ENCODE measurements around the gene KRTAP29-1. TPM values are rescaled to one million over a fixed set of nuclear protein-coding genes. Genes with fewer than 3 reads are reported as not detected.

KRTAP29-1 gene
- polyA plus RNA-seq, 1 donor (not counting 4 experiments of a cell fraction or from before 2014, with no cell fraction given) = not detected

DNA sequence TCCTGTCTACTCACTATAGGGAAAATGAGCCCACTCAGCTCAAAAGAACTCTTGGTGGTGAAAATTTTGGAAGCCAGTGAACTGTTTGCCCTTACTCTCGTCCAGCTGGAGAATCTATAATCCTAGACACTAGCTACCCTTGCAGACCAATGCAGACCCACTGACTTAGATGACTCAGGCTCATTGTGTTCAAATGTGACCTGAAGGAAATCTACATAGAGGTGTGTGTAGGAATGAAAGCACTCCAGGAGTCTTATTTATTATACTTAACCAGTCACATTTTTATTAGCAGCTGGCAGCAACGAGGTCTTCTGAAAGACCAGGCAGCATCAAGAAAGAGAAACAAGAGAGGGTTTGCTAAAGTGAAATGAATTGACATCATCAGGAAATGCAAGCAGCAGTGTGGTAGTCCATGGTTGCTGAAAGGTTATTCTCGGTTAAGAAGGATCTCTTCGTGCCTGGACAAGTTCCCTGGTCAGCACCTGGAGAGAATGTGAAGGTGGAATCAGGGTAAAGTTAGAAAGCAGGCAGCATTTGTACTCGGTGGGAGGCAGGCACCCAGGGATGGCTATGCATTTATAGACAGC is 1.4 kb downstream of the KRTAP29-1 start:
- Histone ChIP-seq H2AFZ (ENCODE audit: control insufficient read depth, low read length) (peak overlapping the region; percentile 75), H3K36me3 (ENCODE audit: control insufficient read depth in 2 of 2, extremely low read depth in 1 of 2, insufficient read depth in 2 of 2, low read length in 2 of 2) (no peaks in the 10 kb centered on the region), H3K27ac (ENCODE audit: control insufficient read depth, insufficient read depth, low read length) (peak overlapping the region; percentile 21), H3K79me2 (ENCODE audit: control insufficient read depth, insufficient read depth, low read length) (no peaks in the 10 kb centered on the region), H3K9ac (ENCODE audit: control insufficient read depth, extremely low read depth, insufficient read depth, low read length) (no peak overlapping the region), H3K4me1 (ENCODE audit: control insufficient read depth, extremely low read depth, insufficient read depth, low read length) (peaks cover 19% of the 10 kb centered on the region), H3K9me1 (ENCODE audit: control insufficient read depth, extremely low read depth, insufficient read depth, low read length) (no peaks in the 10 kb centered on the region), H3K9me3 (ENCODE audit: control insufficient read depth, low read depth, low read length) (no peaks in the 10 kb centered on the region), H3K4me3 (ENCODE audit: control insufficient read depth in 2 of 3, extremely low read depth in 1 of 3, insufficient read depth in 2 of 3, low read depth in 1 of 3, low read length in 3 of 3) (peak overlapping the region in 2 of 3 experiments; percentile 15 to 23), H4K20me1 (ENCODE audit: control insufficient read depth, extremely low read depth, insufficient read depth, low read length) (no peaks in the 10 kb centered on the region), H3K27me3 (ENCODE audit: control insufficient read depth, extremely low read depth, insufficient read depth, low read length) (no peaks in the 10 kb centered on the region), H3K4me2 (ENCODE audit: control insufficient read depth, extremely low read depth, insufficient read depth, low read depth, low read length) (peak overlapping the region; percentile 66)
- dilution Hi-C loops (cut with MboI; ENCODE audit: extremely low pct_ligation_motif_present, low sequenced_read_pairs) = no loop called here
- TF ChIP-seq, protein P1, sequence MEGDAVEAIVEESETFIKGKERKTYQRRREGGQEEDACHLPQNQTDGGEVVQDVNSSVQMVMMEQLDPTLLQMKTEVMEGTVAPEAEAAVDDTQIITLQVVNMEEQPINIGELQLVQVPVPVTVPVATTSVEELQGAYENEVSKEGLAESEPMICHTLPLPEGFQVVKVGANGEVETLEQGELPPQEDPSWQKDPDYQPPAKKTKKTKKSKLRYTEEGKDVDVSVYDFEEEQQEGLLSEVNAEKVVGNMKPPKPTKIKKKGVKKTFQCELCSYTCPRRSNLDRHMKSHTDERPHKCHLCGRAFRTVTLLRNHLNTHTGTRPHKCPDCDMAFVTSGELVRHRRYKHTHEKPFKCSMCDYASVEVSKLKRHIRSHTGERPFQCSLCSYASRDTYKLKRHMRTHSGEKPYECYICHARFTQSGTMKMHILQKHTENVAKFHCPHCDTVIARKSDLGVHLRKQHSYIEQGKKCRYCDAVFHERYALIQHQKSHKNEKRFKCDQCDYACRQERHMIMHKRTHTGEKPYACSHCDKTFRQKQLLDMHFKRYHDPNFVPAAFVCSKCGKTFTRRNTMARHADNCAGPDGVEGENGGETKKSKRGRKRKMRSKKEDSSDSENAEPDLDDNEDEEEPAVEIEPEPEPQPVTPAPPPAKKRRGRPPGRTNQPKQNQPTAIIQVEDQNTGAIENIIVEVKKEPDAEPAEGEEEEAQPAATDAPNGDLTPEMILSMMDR (optimal IDR thresholded peaks at IDR 0.05 in 1 of 3, IDR thresholded peaks at IDR 0.05 in 1 of 3, conservative IDR thresholded peaks at IDR 0.05 in 1 of 3; ENCODE audit: extremely low read depth in 1 of 3, insufficient read depth in 2 of 3, low read length in 3 of 3) = no peak
- TF ChIP-seq EZH2 (IDR thresholded peaks at IDR 0.05; ENCODE audit: low read length) = no peak
- peak; percentile 95 for FAIRE-seq
- DNase-seq (ENCODE audit: low read depth, low spot score) = no peak

DNA sequence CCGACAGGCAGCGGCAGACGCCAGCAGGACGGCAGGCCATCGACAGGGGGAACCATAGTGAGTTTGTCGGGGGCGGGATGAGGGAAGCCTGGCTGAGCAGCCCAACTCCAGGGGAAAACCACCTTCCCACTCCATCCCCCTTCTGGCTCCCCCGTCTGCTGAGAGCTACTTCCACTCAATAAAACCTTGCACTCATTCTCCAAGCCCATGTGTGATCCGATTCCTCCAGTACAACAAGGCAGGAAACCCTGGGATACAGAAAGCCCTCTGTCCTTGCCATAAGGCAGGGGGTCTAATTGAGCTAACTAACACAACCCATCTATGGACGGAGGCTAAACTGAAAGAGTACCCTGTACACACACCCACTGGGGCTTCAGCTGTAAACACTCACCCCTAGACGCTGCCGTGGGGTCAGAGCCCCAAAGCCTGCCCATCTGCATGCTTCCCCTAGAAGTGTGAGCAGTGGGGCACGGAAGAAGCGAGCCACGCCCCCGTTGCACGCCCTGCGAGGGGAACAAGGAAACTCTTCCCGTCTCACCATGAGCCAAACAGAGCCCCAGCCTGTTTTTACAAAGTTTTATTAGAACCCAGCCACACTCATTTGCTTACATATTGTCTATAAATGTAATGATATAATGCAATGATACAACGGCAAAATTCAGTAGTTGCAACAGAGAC is 4.1 kb downstream of the KRTAP29-1 start:
- H4K20me1 ChIP-seq (ENCODE audit: control insufficient read depth, extremely low read depth, insufficient read depth, low read length) = no peaks in the 10 kb centered on the region
- no peak overlapping the region for H2AFZ ChIP-seq (ENCODE audit: control insufficient read depth, low read length)
- H3K4me3 ChIP-seq (ENCODE audit: control insufficient read depth in 2 of 3, extremely low read depth in 1 of 3, insufficient read depth in 2 of 3, low read depth in 1 of 3, low read length in 3 of 3) = no peak overlapping the region
- no peaks in the 10 kb centered on the region for H3K79me2 ChIP-seq (ENCODE audit: control insufficient read depth, insufficient read depth, low read length)
- no peaks in the 10 kb centered on the region for H3K9me1 ChIP-seq (ENCODE audit: control insufficient read depth, extremely low read depth, insufficient read depth, low read length)
- FAIRE-seq = no peak
- no peak for DNase-seq (ENCODE audit: low read depth, low spot score)
- dilution Hi-C loops (cut with MboI; ENCODE audit: extremely low pct_ligation_motif_present, low sequenced_read_pairs) = no loop called here
- H3K4me1 ChIP-seq (ENCODE audit: control insufficient read depth, extremely low read depth, insufficient read depth, low read length) = peaks cover 19% of the 10 kb centered on the region
- no peaks in the 10 kb centered on the region for H3K9me3 ChIP-seq (ENCODE audit: control insufficient read depth, low read depth, low read length)
- no peaks in the 10 kb centered on the region for H3K36me3 ChIP-seq (ENCODE audit: control insufficient read depth in 2 of 2, extremely low read depth in 1 of 2, insufficient read depth in 2 of 2, low read length in 2 of 2)
- H3K27ac ChIP-seq (ENCODE audit: control insufficient read depth, insufficient read depth, low read length) = no peak overlapping the region
- H3K9ac ChIP-seq (ENCODE audit: control insufficient read depth, extremely low read depth, insufficient read depth, low read length) = no peak overlapping the region
- H3K4me2 ChIP-seq (ENCODE audit: control insufficient read depth, extremely low read depth, insufficient read depth, low read depth, low read length) = no peak overlapping the region
- TF ChIP-seq, protein P1 (optimal IDR thresholded peaks at IDR 0.05 in 1 of 3, IDR thresholded peaks at IDR 0.05 in 1 of 3, conservative IDR thresholded peaks at IDR 0.05 in 1 of 3; ENCODE audit: extremely low read depth in 1 of 3, insufficient read depth in 2 of 3, low read length in 3 of 3) = no peak
- no peak for TF ChIP-seq EZH2 (IDR thresholded peaks at IDR 0.05; ENCODE audit: low read length)
- H3K27me3 ChIP-seq (ENCODE audit: control insufficient read depth, extremely low read depth, insufficient read depth, low read length) = no peaks in the 10 kb centered on the region
